GM21723 (cell line): ENCODE measurements around the gene TPM2.
"Not testable (repeated sequence)": the region's sequence is repeated elsewhere in the genome, so short reads cannot be mapped to it uniquely, and the experiment has no call there.

Source experiments
- ATAC-seq: cut with Tn5 transposase; IDR thresholded peaks from one replicate; pipeline ENCODE4 v1.9.1; 2021; ENCODE audit warnings: mild to moderate bottlenecking, moderate library complexity; ENCODE audit not compliant: unreplicated experiment

TPM2 gene

DNA sequence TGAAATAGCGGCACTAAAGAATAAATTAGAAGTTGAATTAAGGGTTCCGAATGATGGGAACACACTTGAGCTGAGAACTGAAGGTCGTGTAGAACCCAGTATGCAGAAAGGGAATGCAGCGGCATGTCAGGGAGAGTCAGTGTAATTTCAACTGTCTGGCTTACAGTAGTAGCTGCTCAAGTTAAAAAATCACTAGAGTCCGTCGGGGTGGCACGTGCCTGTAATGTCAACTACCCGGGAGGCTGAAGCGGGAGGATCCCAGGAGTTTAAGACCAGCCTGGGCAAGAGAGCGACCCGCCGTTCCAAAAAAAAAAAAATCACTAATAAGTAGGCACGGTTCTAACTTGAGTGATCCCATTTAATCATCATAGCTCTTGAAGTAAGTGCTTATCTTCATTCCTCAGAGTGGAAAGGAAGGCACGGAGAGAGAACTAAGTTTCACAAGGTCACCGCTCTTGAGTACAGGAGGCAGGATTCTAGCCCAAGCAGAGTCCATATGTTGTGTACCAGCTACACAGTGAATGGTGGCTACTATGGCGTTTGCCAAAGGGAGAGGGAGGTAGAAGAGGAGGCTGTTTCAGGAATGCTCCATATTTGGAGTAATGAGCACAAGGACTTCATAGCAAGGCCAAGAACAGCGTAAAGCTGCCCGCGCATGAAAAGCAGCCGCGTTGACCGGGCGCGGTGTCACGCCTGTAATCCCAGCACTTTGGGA lies 32.7 kb downstream of the TPM2 start:
- peak; percentile 2 for ATAC-seq

DNA sequence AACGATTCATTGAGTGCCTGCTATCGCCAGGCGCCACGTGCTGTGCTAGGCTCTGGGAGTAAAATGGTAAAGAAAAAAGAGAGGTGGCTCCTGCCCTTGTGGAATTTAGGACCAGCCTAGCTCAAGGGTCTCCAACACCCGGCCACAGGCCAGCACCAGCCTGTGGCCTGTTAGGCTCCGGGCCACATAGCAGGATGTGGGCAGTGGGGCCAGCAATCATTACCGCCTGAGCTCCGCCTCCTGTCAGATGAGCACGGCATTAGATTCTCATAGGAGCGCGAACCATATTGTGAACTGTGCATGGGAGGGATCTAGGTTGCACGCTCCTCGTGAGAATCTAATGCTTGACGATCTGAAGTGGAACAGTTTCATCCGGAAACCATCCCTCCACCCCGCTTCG lies 33.4 kb downstream of the TPM2 start:
- ATAC-seq, result no peak

DNA sequence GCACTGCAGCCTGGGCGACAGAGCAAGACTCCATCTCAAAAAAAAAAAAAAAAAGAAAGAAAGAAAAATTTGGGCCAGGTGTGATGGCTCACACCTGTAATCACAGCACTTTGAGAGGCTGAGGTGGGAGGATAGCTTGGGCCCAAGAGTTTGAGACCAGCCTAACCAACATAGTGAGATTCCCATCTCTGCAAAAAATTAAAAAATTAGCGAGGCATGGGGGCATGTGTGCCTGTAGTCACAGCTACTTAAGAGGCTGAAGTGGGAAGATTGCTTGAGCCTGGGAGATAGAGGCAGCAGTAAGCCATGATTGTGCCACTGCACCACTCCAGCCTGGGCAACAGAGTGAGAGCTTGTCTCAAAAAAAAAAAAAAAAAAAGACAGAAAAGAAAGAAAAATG lies 36.1 kb downstream of the TPM2 start:
- ATAC-seq, result no peak

DNA sequence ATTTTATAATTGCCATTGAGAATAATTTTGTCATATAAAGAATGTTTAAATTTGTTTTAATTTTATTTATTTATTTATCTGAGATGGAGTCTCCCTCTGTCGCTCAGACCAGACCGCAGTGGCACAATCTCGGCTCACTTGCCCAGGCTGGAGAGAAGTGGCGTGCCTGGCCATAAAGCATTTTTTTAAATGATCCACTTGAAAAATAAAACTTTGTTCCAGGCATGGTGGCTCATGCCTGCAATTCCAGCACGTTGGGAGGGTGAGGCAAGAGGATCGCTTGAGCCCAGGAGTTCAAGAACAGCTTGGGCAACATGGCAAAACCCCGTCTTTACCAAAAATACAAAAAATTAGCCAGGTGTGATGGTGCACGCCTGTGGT lies 36.9 kb downstream of the TPM2 start:
- ATAC-seq, result no peak

DNA sequence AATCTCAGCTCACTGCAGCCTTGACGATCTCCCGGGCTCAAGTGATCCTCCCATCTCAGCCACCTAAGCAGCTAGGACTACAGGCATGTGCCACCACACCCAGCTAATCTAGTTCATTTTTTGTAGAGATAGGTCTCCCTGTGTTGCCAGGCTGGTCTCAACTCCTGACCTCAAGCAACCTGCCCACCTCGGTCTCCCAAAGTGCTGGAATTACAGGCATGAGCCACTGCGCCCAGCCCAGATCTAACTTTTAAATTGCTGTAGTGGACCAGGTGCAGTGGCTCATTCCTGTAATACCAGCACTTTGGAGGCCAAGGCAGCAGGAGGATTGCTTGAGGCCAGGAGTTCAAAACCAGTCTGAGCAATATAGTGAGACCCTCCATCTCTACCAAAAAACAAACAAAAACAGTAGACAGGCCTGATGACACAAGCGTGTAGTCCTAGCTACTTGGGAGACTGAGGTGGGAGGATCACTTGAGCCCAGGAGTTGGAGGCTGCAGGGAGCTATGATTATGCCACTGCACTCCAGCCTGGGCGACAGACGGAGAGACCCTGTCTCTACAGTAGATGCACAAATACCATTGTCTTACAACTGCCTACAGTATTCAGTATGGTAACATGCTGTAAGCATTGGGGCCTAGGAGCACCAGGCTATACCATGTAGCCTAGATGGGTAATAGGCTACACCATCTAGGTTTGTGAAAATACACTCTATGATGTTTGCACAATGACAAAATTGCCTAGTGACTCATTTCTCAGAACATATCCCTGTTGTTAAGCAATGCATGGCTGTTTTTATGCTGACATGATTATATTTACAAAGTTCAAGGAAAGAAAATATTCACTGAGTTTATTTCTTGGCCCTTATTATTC lies 37.5 kb downstream of the TPM2 start:
- ATAC-seq, result no peak

DNA sequence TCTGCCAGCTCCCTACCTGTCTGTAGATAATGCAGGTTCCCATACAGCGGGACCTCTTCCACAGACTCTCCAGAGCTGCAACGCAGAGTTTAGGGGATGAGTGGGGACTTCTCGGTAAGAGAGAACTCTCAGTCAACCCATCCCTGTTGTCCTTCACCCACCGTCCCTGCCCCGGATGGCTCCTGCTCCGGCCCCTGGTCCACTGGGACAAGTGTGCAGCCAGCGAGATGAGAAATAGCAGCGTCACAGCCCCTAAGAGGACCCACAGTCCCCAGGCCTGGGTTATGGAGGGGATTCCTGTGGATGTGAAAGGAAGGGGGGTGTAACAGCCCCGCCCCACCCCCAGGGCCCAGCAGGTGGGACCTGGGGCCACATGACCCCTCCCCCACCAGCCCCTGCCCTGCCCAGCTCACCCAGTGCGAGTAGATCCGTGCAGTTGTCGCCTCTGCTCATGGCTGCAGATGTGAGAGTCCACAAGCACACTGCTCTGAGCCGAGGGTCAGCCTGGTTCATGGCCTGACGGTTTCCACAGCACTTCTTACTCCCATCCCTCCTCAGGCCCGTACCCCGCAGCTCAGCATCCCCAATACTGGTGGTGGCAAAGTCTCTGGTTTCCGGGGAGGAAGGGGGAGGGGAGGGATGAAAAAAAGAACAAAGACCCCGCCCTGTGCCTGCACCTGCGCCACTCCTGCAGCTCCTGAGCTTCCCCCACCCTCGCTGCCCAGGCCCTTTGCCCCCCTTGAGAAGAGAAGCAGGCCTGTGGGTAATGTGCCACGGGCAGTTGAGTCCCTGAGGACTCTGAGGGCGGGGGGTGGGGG lies 39.2 kb downstream of the TPM2 start, which contains the start of gene SIT1:
TSS of gene SIT1 (minus strand) at position 591 of the 818 bp plus-strand sequence. CDS start at position 513, 78 bp downstream.
- peak; percentile 36 for ATAC-seq

DNA sequence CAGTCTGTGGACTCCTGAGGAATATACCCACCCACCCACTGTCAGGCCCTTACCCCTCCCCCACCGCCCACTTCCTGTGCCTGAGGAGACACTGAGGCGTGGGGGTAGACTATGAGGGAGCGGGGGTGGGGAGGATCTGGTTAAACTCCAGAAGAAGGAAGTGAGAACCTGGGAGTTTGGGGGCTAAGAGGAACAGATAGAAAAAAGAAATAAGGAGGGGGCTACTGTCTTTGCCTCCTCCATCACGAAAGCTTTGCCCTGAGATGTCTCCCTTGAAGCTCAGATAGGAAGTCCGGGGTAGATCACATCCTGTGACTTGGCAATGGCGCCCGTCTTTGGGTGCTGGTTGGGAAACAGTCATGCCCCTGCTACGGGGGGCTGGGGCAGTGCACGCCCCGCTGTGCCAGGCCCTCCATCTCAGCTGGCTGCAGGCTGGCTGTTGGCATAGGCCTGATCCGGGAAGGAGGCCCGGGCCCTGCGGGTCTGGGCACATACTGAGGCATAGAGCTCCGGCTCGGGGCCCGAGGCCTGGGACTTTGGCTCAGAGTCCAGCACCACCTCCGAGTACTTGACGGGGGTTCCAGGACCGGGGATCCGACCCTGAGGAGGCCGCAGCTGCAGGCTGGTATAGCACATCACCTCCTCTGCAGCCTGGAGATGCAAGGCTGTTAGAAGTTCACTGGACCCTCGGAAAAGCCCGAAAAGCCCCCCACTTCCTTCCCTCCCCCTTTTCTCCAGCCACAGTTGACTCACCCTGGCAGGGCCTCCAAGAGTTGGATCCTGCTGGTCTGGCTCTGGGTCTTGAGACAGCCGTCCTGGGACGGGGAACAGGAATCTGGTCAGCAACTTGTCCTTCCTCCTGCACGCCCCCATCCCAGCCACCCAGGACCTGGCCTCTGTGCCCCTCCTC lies 40.0 kb downstream of the TPM2 start:
- ATAC-seq, result no peak

DNA sequence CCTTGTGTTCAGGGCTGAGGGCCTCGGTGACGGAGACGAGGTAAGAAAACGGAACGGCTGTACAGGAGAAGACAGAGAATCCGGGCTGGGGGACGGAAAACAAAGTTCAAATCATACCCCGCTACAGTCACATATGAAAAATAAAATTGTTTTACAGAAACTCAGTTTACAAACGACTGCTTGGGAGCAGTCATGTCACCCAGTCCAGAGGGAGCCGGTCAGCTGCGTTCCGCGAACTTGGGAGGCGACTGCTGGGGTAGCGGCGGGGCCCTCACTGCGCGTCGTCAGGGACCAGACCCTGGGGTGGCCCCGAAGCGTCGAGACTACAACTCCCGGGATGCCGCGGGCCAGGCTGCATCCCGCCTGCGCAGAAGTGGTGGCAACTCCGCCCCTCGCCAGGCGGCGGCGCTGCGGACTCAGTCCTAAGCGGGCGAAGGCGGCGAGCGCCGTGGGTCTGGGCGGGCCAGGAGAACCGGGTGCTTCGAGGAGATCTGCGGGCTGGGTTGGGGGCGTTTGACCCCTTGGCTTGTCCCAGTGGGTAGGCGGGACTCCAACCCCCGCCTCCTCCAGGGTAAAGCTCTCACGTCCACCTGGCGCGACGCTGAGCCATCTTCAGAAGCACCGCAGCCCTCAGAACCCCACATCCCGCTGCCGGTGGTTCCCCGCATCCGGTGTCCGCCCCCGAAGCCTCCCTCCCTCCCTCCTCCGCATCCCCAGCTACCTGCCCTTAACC lies 43.0 kb downstream of the TPM2 start:
- peak; percentile 73 for ATAC-seq

DNA sequence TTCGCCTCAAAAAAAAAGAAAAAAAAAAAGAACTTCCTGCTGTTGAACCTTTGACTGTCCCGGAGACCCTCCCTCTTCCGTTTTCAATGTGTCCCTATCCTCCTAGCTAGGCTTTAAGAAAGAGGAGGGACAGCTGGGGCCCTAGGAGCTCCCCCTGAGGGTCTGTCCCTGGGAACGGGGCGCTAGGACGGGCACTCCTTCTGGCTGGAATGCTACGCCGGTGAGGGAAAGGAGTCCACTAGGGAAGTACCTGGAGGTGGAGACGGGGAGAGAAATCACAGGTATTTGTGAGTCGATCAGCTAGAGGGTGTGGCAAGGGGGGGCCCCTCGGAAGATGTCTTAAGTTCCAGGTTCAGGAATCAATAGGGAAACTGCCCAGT lies 43.6 kb downstream of the TPM2 start:
- no peak for ATAC-seq

DNA sequence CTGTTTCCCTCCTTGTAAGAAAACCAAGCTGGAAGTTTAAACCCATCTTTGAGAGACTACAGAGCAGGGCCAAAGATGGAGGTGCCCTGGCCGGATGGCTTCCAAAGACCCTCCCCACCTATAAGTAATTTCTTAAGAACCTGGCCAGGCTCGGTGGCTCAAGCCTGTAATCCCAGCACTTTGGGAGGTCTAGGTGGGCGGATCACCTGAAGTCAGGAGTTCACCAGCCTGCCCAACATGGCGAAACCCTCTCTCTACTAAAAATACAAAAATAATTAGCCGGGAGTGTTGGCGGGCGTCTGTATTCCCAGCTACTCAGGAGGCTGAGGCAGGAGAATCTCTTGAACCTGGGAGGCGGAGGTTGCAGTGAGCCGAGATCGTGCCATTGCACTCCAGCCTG lies 44.0 kb downstream of the TPM2 start:
- ATAC-seq, result not testable (repeated sequence)

DNA sequence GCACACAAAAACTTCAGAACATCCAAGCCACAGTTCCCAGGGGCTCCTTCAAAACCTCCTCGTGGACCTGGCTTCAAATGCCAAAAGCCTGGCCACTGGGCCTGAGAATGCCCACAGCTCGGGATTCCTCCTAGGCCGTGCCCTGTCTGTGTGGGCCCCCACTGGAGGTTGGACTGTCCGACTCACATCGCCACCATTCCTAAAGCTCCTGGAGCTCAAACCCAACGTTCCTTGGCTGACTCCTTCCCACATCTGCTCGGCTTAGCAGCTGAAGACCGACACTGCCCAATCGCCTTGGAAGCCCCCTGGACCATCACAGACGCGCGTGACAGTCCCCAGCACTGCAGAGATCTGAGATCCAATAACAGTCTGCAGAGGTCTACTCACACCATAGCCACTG lies 46.7 kb downstream of the TPM2 start:
- no peak for ATAC-seq

DNA sequence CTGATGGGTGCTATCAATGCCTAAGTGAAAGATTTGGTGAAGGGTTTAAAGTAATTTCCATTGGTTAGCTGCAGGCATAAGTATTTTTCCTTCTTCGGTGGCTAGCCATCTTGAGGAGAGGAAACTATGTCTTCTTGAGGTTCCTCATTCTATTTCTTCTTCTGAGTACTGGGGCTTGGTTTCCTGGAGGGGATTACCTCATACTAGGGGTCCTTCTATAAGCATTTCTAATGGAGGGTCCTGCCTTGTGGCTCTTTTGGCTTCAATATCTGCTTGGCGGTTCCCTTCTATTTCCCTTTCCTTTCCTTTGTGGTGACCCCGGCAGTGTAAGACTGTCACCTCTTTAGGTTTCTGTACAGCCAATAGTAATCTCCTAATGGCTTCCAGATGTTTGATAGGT lies 48.2 kb downstream of the TPM2 start:
- ATAC-seq, result not testable (repeated sequence)

DNA sequence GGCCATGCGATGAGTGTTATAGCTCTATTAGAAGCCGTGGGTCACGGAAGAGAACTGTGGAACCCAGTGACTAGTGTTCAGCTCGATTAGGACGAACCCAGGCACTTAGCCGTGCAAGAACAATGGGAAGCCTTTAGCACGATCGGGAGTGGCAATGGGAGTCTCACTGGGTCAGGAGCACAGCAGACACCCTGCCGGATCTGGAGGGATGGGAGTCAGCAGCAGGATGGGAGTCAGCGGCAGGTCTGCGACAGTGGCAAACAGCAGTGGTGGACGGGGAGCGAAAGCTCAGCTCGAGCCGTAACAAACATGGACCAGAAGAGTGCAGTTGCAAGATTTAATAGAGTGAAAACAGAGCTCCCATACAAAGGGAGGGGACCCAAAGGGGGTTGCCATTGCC lies 49.3 kb downstream of the TPM2 start:
- ATAC-seq, result not testable (repeated sequence)

DNA sequence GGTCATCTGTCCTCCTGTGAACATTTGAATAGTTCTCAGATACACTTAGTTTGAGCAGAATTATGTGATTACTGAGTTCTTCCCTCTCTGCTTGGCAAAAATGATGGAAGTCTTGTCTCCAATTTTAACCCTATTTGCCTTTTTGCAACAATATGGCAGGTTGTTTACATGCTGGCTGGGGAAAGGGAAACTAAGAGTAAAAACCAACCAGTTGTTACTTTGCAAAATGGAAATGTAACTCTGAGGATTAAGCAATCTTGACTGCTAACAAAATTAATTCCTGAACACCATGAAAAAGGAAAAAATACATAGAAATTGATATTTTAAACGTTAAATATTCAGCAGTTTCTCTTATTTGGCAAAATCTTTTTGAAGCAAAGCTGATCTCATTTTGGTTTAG lies 50.1 kb downstream of the TPM2 start:
- ATAC-seq, result no peak

DNA sequence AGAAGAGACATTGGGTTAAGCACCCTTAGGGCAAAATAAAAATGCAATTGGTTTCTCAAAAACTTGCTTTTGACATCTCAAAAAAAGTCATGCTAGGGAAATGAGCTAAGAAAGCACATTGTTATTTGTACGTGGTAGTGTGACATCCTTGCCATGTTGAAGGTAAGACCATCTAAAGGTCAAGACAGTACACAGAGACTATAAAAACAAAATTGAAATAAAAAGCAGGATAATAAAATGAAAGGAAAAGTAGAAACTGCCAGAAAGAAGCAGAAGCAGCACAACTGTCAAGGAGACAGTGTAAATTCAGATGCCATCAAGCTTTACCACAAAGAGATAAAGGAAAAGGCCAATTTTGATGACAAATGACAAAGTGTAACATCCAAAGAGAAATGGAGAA lies 50.5 kb downstream of the TPM2 start:
- not testable (repeated sequence) for ATAC-seq

DNA sequence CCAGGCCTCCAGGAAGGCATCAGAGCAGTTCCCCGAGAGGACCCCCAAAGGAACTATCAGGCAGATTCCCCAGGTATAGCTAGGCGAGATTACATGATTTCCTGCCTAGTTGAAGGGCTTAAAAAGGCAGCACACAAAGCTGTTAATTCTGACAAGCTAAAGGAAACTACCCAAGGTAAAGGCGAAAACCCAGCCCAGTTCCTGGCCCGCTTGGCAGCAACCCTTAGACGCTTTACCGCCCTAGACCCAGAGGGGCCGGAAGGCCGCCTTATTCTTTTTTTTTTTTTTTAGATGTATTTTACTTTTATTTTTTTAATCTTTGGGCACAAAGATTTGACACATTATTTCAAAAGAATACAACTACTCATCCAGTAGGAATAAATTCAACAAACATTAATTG lies 51.0 kb downstream of the TPM2 start:
- not testable (repeated sequence) for ATAC-seq

DNA sequence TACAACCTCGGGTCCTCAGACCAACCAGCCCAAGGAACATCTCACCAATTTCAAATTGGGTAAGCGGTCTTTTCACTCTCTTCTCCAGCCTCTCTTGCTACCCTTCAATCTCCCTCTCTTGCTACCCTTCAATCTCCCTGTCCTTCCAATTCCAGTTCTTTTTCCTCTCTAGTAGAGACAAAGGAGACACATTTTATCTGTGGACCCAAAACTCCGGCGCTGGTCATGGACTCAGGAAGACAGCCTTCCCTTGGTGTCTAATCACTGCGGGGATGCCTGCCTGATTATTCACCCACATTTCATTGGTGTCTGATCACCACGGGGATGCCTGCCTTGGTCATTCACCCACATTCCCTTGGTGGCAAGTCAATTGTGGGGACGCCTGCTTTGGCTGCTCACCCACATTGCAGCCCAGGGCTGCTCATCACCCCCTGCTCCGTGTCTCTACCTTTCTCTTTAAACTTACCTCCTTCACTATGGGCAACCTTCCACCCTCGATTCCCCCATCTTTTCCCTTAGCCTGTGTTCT lies 52.2 kb downstream of the TPM2 start:
- not testable (repeated sequence) for ATAC-seq

DNA sequence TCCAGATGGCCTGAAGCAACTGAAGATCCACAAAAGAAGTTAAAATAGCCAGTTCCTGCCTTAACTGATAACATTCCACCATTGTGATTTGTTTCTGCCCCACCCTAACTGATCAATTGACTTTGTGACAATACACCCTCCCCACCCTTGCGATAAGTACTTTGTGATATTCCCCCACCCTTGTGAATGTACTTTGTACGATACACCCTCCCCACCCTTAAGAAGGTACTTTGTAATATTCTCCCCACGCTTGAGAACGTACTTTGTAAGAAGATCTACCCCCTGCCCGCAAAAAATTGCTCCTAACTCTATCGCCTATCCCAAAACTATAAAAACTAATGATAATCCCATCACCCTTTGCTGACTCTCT lies 52.9 kb downstream of the TPM2 start:
- ATAC-seq, result not testable (repeated sequence)

DNA sequence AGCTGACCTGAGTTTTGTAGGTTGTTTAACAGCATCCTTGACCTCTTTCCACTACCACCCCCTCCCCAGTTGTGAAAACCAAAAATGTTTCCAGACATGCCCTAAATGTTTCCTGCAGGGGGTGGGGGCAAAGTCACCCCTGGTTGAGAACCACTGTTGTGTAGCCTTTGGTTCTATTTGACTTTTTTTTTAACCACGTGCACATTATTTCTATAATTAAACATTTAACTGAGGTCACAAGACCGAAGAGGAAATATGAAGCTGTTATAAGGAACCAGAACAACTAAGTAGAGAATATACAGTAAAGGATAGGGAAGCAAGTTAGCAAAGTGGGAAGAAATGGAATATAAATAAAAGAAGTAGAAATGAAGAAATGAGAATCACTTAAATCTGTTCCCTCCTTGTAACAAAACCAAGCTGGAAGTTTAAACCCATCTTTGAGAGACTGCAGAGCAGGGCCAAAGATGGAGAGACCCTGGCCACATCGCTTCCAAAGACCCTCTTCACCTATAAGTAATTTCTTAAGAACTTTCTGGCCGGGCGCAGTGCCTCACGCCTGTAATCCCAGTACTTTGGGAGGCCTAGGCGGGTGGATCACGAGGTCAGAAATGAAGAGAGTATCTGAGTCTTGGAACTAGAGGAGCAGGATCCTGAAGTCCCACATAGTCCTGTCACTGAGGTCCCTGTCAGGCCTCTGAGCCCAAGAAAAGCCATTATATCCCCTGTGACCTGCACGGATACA lies 53.4 kb downstream of the TPM2 start:
- no peak for ATAC-seq
